ENCODE data around the gene CDKN2B-AS1.
A peak's percentile ranks its signal among the peaks of the same experiment; 100 is the strongest.

The CDKN2B-AS1 gene

DNA sequence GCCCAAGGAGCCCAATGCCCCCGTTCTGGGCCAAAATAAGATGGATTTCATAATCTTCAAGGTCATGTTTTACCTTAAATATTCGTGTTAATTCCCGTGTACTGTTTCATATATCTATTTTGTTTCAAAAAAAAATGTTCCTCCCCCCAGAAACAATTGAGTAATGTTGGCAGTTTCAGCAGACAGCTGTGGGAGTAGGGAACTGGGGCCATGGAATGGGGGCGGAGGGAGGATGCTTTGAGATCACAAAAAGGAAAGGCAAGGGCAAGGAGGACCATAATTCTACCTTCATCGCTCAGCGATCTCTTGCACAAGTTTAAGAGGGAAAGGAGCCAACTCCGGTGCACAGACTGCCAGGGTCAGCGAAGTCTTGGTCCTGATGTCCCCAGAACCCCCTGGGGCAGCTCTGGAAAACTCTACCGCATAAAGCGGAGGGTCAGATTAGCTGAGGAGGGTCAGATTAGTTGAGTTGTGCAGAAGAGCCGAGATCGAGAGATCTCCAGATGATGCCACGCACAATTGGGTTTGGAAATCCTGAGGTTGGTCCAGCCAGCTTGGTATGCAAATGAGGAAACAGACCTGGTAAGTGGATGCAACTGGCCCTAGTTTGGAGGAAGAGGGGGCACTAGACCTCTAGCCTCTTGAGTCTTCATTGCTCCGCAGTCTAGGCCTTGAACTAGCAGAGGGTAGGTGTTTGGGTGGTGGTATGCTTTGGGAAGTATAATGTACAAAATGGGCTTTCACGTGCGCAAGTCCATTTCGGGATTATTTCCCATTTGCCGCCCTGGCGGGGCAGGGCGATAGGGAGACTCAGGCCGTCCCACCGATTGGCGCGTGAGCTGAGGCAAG, 24.4 kb upstream of the CDKN2B-AS1 start (continued):
- TF ChIP-seq ZNF341 (tag by site-specific recombination; IDR thresholded peaks at IDR 0.05; ENCODE audit: low read depth) (no peak), ZNF529 (tag by site-specific recombination; IDR thresholded peaks at IDR 0.05; ENCODE audit: insufficient replicate concordance) (no peak)
- TF ChIP-seq, protein P1, sequence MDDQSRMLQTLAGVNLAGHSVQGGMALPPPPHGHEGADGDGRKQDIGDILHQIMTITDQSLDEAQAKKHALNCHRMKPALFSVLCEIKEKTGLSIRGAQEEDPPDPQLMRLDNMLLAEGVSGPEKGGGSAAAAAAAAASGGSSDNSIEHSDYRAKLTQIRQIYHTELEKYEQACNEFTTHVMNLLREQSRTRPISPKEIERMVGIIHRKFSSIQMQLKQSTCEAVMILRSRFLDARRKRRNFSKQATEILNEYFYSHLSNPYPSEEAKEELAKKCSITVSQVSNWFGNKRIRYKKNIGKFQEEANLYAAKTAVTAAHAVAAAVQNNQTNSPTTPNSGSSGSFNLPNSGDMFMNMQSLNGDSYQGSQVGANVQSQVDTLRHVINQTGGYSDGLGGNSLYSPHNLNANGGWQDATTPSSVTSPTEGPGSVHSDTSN (CRISPR knock-in tag; IDR thresholded peaks at IDR 0.05) = no peak

DNA sequence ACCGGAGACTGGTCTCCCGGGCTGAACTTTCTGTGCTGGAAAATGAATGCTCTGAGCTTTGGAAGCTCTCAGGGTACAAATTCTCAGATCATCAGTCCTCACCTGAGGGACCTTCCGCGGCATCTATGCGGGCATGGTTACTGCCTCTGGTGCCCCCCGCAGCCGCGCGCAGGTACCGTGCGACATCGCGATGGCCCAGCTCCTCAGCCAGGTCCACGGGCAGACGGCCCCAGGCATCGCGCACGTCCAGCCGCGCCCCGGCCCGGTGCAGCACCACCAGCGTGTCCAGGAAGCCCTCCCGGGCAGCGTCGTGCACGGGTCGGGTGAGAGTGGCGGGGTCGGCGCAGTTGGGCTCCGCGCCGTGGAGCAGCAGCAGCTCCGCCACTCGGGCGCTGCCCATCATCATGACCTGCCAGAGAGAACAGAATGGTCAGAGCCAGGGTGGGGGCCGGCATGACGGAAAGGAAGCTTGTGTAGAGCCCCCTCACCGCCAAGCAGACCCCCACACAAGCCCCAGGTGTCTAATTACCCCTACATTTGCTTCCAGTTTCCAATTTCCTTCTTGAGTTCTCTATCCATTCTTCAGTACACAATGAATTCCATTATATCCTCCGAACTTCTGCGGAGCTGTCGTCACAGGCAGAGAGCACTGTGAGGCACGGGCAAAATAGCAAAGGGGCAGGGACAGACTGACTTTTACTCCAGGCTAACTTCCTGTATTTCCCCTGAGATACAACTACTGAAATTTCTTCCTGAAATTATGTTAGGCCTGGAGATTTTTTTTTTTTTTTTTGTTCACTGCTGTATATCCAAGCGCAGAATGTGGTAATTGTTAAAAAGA, 23.6 kb upstream of the CDKN2B-AS1 start:
- peaks cover 19 to 51% of the 10 kb centered on the region in 2 experiments for H3K36me3 ChIP-seq (ENCODE audit: control insufficient read depth in 2 of 2, insufficient read depth in 1 of 2, low read length in 2 of 2)
- no peaks in the 10 kb centered on the region; the same call in 1 of the 2 replicates for H3K9me3 ChIP-seq (ENCODE audit: control insufficient read depth, insufficient read depth, low read depth, low read length)
- POLR2A ChIA-PET = interaction anchor here (0.6 to 1.6 kb wide), 6 partner anchors 10 to 38 kb away, joined by 3 to 7 read pairs (median 4); partner anchors contain the start of genes CDKN2A, CDKN2B and CDKN2B-AS1
- no peak overlapping the region for H3K27ac ChIP-seq (ENCODE audit: extremely low read depth, low read depth, low read length)
- peaks cover 7% of the 10 kb centered on the region; the same call in 1 of the 2 replicates for H3K4me1 ChIP-seq (ENCODE audit: control insufficient read depth, insufficient read depth, low read length)
- TF ChIP-seq ZNF621 (tag by site-specific recombination; IDR thresholded peaks at IDR 0.05) (no peak), ZNF843 (tag by site-specific recombination; IDR thresholded peaks at IDR 0.05) (no peak), ZSCAN16 (tag by site-specific recombination; IDR thresholded peaks at IDR 0.05) (no peak), ZBTB21 (tag by site-specific recombination; IDR thresholded peaks at IDR 0.05) (no peak), ZNF239 (tag by site-specific recombination; IDR thresholded peaks at IDR 0.05) (no peak), ZNF174 (tag by site-specific recombination; IDR thresholded peaks at IDR 0.05) (no peak)
- TF ChIP-seq, protein P1 (CRISPR knock-in tag; IDR thresholded peaks at IDR 0.05) = 0 out of 2 replicates have a peak, but pooled peaks have one; percentile 26
- CTCF ChIA-PET = interaction anchor here (0.6 to 2.4 kb wide), 2 partner anchors 38 to 93 kb away, joined by 4 to 7 read pairs; partner anchors contain the start of gene CDKN2B
- H3K4me3 ChIP-seq (ENCODE audit: low read depth, low read length) = no peak overlapping the region

DNA sequence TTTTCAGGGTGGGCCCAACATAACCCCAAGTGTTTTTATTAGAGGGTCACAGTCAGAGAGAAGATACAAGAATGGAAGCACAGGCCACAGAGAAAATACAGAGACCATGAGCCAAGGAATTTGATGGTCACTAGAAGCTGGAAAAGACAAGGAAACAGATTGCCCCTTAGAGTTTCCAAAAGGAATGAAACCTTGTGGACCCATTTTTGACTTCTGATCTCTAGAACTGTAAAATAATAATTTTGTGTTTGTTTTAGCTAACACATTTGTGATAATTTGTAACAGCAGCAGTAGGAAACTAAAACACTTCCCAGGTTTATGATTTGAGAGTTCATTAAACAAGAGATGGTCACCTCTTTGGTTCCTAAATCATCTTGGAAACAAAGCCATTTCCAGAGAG, 22.2 kb upstream of the CDKN2B-AS1 start:
- Histone ChIP-seq H3K9me3 (ENCODE audit: control insufficient read depth, insufficient read depth, low read depth, low read length) (no peaks in the 10 kb centered on the region; the same call in 1 of the 2 replicates), H3K4me3 (ENCODE audit: low read depth, low read length) (no peak overlapping the region), H3K27ac (ENCODE audit: extremely low read depth, low read depth, low read length) (no peak overlapping the region), H3K36me3 (ENCODE audit: control insufficient read depth in 2 of 2, insufficient read depth in 1 of 2, low read length in 2 of 2) (peaks cover 19 to 39% of the 10 kb centered on the region in 2 experiments), H3K4me1 (ENCODE audit: control insufficient read depth, insufficient read depth, low read length) (peaks cover 7% of the 10 kb centered on the region; the same call in 1 of the 2 replicates)
- ChIA-PET CTCF (interaction anchor here (0.7 to 2.4 kb wide), 3 partner anchors 36 to 478 kb away, joined by 3 to 9 read pairs (median 7); partner anchors contain the start of gene CDKN2B), POLR2A (interaction anchor here (1.4 to 1.6 kb wide), 2 partner anchors 22 to 37 kb away, joined by 4 to 7 read pairs; partner anchors contain the start of genes CDKN2A, CDKN2B and CDKN2B-AS1)
- TF ChIP-seq, protein P2, sequence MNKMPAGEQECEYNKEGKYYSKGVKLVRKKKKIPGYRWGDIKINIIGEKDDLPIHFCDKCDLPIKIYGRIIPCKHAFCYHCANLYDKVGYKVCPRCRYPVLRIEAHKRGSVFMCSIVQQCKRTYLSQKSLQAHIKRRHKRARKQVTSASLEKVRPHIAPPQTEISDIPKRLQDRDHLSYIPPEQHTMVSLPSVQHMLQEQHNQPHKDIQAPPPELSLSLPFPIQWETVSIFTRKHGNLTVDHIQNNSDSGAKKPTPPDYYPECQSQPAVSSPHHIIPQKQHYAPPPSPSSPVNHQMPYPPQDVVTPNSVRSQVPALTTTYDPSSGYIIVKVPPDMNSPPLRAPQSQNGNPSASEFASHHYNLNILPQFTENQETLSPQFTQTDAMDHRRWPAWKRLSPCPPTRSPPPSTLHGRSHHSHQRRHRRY (tag by site-specific recombination; IDR thresholded peaks at IDR 0.05) = no peak
- no peak for TF ChIP-seq EGR2 (tag by site-specific recombination; IDR thresholded peaks at IDR 0.05; ENCODE audit: low read depth)
- TF ChIP-seq WT1 (tag by site-specific recombination; IDR thresholded peaks at IDR 0.05) = no peak
- TF ChIP-seq ZNF768 (tag by site-specific recombination; IDR thresholded peaks at IDR 0.05) = no peak
- no peak for TF ChIP-seq SP7 (tag by site-specific recombination; IDR thresholded peaks at IDR 0.05)
- no peak for TF ChIP-seq ZNF529 (tag by site-specific recombination; IDR thresholded peaks at IDR 0.05; ENCODE audit: insufficient replicate concordance)
- TF ChIP-seq ZXDB (tag by site-specific recombination; IDR thresholded peaks at IDR 0.05) = no peak
- TF ChIP-seq ZEB2 (tag by site-specific recombination; IDR thresholded peaks at IDR 0.05) = no peak
- TF ChIP-seq SCRT2 (tag by site-specific recombination; IDR thresholded peaks at IDR 0.05) = no peak
- no peak for TF ChIP-seq ZNF23 (tag by site-specific recombination; IDR thresholded peaks at IDR 0.05; ENCODE audit: borderline replicate concordance)
- TF ChIP-seq ZSCAN30 (tag by site-specific recombination; IDR thresholded peaks at IDR 0.05) = no peak
- TF ChIP-seq, protein P3, sequence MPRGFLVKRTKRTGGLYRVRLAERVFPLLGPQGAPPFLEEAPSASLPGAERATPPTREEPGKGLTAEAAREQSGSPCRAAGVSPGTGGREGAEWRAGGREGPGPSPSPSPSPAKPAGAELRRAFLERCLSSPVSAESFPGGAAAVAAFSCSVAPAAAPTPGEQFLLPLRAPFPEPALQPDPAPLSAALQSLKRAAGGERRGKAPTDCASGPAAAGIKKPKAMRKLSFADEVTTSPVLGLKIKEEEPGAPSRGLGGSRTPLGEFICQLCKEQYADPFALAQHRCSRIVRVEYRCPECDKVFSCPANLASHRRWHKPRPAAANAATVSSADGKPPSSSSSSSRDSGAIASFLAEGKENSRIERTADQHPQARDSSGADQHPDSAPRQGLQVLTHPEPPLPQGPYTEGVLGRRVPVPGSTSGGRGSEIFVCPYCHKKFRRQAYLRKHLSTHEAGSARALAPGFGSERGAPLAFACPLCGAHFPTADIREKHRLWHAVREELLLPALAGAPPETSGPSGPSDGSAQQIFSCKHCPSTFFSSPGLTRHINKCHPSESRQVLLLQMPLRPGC (tag by site-specific recombination; IDR thresholded peaks at IDR 0.05) = no peak
